ENCODE measurements around the gene IL21. TPM values are rescaled to one million over a fixed set of nuclear protein-coding genes. Genes with fewer than 3 reads are reported as not detected.

IL21 gene
- total RNA-seq, 1 donor from 2014 or later: not detected

GRCh38 chr4:122635205-122635604 is 14.3 kb upstream of the IL21 start:
- DNase-seq (ENCODE audit: low spot score) (no peak), ATAC-seq (no peak)

- DNase-seq (ENCODE audit: low spot score) (no peak), ATAC-seq (no peak)
Measured at GRCh38 chr4:122633211-122633610, 12.3 kb upstream of the IL21 start.

GRCh38 chr4:122632396-122633143 is 11.7 kb upstream of the IL21 start:
- ATAC-seq: no peak
- DNase-seq (ENCODE audit: low spot score): no peak

- DNase-seq (ENCODE audit: low spot score) (no peak), ATAC-seq (no peak)
Measured at GRCh38 chr4:122625156-122625555, 4.3 kb upstream of the IL21 start.

GRCh38 chr4:122624205-122624604 is 3.3 kb upstream of the IL21 start:
- ATAC-seq (no peak), DNase-seq (ENCODE audit: low spot score) (no peak)

- ATAC-seq: no peak
- DNase-seq (ENCODE audit: low spot score): no peak
Measured at GRCh38 chr4:122623637-122624166, 2.8 kb upstream of the IL21 start.

- ATAC-seq: no peak
- no peak for DNase-seq (ENCODE audit: low spot score)
Measured at GRCh38 chr4:122622400-122622799, 1.5 kb upstream of the IL21 start.

- ATAC-seq (no peak), DNase-seq (ENCODE audit: low spot score) (no peak)
Measured at GRCh38 chr4:122619611-122620010, 1.3 kb downstream of the IL21 start.

- ATAC-seq: no peak
- DNase-seq (ENCODE audit: low spot score): no peak
Measured at GRCh38 chr4:122617597-122618593, 3.0 kb downstream of the IL21 start.

GRCh38 chr4:122616915-122617596 is 3.8 kb downstream of the IL21 start:
- ATAC-seq: no peak
- DNase-seq (ENCODE audit: low spot score): no peak

- DNase-seq (ENCODE audit: low spot score) (no peak), ATAC-seq (no peak)
Measured at GRCh38 chr4:122614621-122615020, 6.2 kb downstream of the IL21 start.

GRCh38 chr4:122612540-122612939 is 8.3 kb downstream of the IL21 start:
- DNase-seq (ENCODE audit: low spot score) (no peak), ATAC-seq (no peak)

GRCh38 chr4:122606364-122607043 is 14.4 kb downstream of the IL21 start:
- DNase-seq (ENCODE audit: low spot score): no peak
- ATAC-seq: no peak

- DNase-seq (ENCODE audit: low spot score) (no peak), ATAC-seq (no peak)
Measured at GRCh38 chr4:122604146-122604545, 16.7 kb downstream of the IL21 start.

GRCh38 chr4:122603156-122603574 is 17.7 kb downstream of the IL21 start:
- no peak for DNase-seq (ENCODE audit: low spot score)
- no peak for ATAC-seq

GRCh38 chr4:122602277-122603142 is 18.4 kb downstream of the IL21 start:
- peak; percentile 55 for ATAC-seq
- DNase-seq (ENCODE audit: low spot score): no peak

GRCh38 chr4:122591196-122591595 is 29.7 kb downstream of the IL21 start:
- DNase-seq (ENCODE audit: low spot score): no peak
- no peak for ATAC-seq

- ATAC-seq: no peak
- DNase-seq (ENCODE audit: low spot score): no peak
Measured at GRCh38 chr4:122588453-122589238, 32.2 kb downstream of the IL21 start.

- ATAC-seq (no peak), DNase-seq (ENCODE audit: low spot score) (no peak)
Measured at GRCh38 chr4:122584519-122584918, 36.3 kb downstream of the IL21 start.

Measured in left lobe of liver (tissue), 2 donors.